Caki2 (cell line): Measurements from ENCODE around the gene CCR5. TPM values are rescaled to one million over a fixed set of nuclear protein-coding genes. Genes with fewer than 3 reads are reported as not detected.

ENCODE experiments used
- DNase-seq: peaks from one replicate; pipeline ENCODE4 v3.0.0-alpha.2; 2015; ENCODE audit warnings: low read depth
- in situ Hi-C: cut with HindIII; loops from 2 replicates; pipeline ENCODE4 v1.10.0; 2016; ENCODE audit warnings: low sequenced_read_pairs, low pct_unique_long_range_greater_than_20kb, mixed read lengths
- total RNA-seq: library from RNA; depleted of rRNA; stranded (reverse); fragments of >200 nt; shearing (Covaris generic); gene quantifications from 2 replicates; pipeline ENCODE4 v1.2.3, GENCODE V29; 2014; ENCODE audit warnings: low replicate concordance

CCR5 gene
- total RNA-seq, 1 experiment from 2014 or later: not detected

DNA sequence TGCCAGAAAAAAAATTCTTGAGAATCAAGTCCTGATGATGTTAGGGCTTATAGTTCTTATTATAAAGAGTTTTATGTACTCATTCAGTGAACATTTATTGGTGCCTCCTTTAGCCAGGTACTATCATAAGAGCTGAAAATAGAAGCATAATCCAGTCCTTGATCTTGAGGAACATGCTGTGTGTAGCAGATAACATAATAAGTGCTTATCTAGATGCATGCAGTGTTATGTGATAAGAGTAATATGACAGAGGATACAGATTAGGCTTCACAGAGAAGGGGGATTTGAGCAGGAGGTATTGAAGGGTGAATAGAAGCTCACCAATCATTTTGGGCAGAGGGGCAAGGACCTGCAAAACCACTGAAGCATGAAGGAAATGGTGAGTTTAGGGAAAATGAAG lies 15.8 kb upstream of the CCR5 start:
- in situ Hi-C loops: no loop called here

DNA sequence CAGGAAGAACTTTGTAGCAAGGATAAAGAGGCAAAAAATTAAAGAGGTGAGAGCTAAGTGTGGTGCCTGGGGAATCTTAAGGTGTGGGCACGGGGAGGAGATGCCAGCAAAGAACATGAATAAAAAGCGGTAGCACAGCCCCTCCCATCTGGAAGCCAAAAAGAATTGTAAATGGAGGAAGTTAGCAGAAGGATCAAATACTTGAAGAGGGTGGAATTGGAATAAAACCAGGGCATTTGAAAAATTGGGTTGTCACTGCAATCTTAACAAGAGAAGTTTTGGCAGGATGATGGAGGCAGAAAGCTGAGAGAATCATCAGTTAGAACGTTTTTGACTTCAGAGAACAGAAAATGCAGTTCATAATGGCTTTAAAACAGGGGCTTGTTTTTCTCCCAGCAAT lies 14.5 kb upstream of the CCR5 start:
- in situ Hi-C loops: no loop called here
- DNase-seq: no peak

More for the DNA sequence above, 15.8 kb upstream of the CCR5 start:
- no peak for DNase-seq

DNA sequence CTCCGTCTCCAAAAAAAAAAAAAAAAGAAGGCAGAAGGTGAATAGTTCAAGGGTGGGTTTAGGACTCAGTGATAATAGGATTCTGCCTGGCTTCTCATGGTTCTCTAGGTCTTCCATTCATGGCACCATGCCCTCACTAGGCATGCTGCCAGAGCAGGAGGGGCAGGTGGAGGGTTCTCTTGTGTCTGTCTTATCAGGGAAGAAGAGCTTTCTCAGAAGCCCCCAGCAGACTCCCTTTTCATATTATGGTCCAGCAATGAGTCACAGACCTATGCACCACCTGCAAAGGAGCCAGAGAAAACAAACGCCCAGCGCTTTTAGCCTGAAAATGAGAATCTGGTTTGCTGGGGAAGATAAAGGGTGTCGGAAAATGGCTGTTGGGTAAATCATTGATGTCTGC lies 13.8 kb upstream of the CCR5 start:
- peak; percentile 14 for DNase-seq
- in situ Hi-C loops: no loop called here

DNA sequence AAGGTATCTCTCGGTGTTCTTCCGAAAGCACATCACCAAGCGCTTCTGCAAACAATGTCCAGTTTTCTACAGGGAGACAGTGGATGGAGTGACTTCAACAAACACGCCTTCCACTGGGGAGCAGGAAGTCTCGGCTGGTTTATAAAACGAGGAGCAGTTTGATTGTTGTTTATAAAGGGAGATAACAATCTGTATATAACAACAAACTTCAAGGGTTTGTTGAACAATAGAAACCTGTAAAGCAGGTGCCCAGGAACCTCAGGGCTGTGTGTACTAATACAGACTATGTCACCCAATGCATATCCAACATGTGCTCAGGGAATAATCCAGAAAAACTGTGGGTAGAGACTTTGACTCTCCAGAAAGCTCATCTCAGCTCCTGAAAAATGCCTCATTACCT lies 12.3 kb upstream of the CCR5 start:
- in situ Hi-C loops: no loop called here
- no peak for DNase-seq

DNA sequence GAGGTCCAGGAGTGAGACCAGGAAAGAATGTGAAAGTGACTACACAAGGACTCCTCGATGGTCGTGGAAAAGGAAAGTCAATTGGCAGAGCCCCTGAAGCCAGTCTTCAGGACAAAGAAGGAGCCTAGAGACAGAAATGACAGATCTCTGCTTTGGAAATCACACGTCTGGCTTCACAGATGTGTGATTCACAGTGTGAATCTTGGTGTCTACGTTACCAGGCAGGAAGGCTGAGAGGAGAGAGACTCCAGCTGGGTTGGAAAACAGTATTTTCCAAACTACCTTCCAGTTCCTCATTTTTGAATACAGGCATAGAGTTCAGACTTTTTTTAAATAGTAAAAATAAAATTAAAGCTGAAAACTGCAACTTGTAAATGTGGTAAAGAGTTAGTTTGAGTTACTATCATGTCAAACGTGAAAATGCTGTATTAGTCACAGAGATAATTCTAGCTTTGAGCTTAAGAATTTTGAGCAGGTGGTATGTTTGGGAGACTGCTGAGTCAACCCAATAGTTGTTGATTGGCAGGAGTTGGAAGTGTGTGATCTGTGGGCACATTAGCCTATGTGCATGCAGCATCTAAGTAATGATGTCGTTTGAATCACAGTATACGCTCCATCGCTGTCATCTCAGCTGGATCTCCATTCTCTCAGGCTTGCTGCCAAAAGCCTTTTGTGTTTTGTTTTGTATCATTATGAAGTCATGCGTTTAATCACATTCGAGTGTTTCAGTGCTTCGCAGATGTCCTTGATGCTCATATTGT lies 10.8 kb upstream of the CCR5 start:
- in situ Hi-C loops: no loop called here
- DNase-seq: peak; percentile 70

DNA sequence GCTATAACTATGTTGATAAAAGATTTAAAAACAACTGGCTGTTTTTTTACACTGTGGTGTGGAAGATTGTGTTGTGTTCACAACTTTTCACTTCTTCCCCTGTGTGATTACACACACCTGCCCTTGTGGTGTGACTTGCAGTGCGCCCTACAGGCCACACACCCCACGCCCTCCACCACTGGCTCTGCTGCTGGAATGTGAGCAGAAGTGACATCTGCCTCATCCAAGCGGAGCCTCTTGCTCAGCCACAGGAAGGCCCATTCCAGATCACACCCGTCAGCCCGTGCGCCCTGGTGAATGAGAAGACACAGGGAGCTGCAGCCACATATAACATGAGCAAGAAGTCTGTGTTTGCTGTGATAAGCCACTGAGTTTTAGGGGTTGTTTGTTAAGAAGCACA lies 9.8 kb upstream of the CCR5 start:
- DNase-seq: no peak
- in situ Hi-C loops: no loop called here

DNA sequence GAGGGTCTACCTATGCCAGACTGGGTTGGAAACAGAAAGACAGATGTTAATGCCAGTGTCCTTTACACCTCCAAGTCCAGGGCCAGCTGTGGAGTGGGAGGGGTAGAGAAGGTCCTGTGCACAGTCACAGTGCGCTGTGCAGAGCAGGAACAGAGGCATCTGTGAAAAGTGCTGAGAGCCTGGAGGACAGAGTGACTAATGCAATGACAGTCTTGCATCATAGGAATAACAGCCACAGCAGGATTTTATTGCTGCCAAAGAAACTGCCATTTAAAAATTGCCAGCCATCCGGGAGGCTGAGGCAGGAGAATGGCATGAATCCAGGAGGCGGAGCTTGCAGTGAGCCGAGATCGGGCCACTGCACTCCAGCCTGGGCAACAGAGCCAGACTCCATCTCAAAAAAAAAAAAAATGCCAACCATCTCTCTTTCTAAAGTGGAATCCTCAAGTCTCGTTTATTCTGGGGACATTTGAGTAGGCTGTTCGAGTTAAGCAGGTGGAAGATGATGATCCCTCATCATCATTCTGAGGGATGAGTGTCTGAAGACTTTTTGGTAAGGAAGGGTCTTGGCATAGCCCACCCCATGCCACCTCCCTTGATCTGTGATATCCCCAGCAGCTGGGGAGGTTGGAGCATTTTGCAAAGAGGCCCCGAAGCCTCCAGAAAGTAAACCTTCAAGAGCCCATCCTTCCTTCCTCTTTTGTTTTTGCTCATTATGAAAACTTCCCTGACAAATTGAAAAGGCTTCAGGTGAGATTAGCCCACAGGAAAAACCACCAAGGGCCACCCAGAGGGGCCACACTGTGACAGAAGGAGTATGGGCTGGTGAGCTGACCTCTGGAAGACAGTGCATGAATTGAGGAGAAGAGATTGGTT lies 9.1 kb upstream of the CCR5 start:
- peak; percentile 74 for DNase-seq
- in situ Hi-C loops: no loop called here

DNA sequence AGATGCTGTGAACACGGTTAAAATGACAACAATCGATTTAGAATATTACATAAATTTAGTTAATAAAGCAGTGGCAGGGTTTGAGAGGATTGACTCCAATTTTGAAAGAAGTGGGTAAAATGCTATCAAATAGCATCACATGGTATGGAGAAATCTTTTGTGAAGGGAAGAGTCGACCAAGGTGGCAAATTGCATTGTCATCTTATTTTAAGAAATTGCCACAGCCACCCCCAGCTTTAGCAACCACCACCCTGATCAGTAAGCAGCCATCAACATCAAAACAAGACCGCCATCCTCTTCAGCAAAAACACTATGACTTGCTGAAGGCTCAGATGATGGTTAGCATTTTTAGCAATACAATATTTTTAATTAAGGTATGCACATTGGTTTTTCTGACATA lies 5.7 kb upstream of the CCR5 start:
- DNase-seq: no peak
- in situ Hi-C loops: no loop called here

DNA sequence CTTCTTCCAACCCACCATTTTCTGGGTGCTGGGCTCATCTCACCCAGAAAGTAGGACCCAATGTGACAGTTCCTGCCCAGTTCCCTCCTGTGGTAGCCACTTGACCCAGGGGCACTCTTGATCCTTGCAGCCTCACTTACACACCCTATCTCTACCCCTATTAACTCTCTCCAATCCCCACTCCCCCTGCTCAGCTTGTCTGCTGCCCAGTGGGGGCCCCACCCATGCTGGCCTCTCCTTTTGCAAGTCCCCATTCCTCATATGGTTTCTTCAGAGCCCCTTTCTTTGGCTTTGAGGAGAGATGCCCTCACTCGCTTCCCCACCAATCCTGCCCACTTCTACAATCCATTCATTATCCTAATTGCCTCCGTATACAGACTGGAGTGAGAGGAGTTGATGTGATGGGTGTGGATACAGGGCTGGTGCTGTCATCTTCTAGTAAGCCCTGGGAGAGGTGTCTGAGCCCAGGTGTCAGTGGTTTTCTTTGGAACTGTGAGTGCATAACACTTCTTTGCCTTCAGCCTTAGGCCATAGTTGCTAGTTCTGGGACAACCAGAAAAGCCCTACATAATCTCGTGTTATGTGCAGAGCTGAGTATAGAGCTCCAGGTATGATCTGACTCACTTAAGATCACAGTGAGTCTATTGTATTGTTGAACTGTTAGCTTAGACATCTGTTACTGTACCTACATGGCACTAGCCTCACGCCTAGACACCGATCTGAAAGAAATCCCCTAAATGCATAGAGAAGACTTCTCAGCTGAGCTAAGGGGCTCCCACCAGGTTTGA lies 4.8 kb upstream of the CCR5 start:
- DNase-seq: no peak
- in situ Hi-C loops: no loop called here

DNA sequence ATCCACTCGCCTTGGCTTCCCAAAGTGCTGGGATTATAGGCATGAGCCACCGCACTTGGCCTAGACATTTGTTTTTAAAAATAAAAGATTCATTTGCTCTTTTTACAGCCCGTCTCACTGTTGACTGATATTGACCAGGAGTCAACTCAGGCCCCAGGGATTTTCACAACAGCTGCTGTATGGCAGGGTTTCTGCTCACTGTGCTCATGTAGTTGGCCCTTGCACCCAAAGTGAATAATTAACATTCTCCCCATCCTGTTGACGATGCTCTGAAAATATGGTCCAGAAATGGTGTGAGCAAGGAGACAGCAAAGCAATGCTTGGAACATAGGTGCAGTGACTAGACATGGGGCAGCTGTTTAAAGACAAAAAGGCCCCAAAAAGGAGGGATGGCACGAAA lies 2.9 kb upstream of the CCR5 start:
- in situ Hi-C loops: no loop called here
- no peak for DNase-seq

DNA sequence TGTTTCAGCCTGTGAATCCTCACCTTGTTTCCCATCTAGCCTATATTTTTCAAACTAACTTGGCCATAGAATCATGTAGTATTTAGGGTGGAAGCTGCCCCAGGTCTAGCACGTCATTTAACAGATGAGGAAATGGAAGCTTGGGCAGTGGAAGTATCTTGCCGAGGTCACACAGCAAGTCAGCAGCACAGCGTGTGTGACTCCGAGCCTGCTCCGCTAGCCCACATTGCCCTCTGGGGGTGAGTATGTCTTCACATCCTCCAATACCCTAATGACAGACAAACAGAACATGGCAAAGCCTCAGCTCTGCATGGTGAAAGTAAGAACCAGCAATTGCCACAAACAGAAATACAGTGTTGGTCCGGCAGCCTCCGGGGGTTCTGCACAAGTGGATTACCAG lies 2.2 kb upstream of the CCR5 start:
- in situ Hi-C loops: no loop called here
- no peak for DNase-seq

DNA sequence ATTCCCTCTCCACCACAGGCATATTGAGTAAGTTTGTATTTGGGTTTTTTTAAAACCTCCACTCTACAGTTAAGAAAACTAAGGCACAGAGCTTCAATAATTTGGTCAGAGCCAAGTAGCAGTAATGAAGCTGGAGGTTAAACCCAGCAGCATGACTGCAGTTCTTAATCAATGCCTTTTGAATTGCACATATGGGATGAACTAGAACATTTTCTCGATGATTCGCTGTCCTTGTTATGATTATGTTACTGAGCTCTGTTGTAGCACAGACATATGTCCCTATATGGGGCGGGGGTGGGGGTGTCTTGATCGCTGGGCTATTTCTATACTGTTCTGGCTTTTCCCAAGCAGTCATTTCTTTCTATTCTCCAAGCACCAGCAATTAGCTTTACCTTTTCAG lies 1.6 kb upstream of the CCR5 start:
- in situ Hi-C loops: no loop called here
- DNase-seq: no peak

DNA sequence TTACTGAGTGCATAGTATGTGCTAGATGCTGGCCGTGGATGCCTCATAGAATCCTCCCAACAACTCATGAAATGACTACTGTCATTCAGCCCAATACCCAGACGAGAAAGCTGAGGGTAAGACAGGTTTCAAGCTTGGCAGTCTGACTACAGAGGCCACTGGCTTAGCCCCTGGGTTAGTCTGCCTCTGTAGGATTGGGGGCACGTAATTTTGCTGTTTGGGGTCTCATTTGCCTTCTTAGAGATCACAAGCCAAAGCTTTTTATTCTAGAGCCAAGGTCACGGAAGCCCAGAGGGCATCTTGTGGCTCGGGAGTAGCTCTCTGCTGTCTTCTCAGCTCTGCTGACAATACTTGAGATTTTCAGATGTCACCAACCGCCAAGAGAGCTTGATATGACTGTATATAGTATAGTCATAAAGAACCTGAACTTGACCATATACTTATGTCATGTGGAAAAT lies 1.0 kb upstream of the CCR5 start:
- DNase-seq: no peak
- in situ Hi-C loops: no loop called here

DNA sequence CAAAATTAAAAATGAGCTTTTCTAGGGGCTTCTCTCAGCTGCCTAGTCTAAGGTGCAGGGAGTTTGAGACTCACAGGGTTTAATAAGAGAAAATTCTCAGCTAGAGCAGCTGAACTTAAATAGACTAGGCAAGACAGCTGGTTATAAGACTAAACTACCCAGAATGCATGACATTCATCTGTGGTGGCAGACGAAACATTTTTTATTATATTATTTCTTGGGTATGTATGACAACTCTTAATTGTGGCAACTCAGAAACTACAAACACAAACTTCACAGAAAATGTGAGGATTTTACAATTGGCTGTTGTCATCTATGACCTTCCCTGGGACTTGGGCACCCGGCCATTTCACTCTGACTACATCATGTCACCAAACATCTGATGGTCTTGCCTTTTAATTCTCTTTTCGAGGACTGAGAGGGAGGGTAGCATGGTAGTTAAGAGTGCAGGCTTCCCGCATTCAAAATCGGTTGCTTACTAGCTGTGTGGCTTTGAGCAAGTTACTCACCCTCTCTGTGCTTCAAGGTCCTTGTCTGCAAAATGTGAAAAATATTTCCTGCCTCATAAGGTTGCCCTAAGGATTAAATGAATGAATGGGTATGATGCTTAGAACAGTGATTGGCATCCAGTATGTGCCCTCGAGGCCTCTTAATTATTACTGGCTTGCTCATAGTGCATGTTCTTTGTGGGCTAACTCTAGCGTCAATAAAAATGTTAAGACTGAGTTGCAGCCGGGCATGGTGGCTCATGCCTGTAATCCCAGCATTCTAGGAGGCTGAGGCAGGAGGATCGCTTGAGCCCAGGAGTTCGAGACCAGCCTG lies 984 bp downstream of the CCR5 start:
- DNase-seq: no peak
- in situ Hi-C loops: no loop called here

DNA sequence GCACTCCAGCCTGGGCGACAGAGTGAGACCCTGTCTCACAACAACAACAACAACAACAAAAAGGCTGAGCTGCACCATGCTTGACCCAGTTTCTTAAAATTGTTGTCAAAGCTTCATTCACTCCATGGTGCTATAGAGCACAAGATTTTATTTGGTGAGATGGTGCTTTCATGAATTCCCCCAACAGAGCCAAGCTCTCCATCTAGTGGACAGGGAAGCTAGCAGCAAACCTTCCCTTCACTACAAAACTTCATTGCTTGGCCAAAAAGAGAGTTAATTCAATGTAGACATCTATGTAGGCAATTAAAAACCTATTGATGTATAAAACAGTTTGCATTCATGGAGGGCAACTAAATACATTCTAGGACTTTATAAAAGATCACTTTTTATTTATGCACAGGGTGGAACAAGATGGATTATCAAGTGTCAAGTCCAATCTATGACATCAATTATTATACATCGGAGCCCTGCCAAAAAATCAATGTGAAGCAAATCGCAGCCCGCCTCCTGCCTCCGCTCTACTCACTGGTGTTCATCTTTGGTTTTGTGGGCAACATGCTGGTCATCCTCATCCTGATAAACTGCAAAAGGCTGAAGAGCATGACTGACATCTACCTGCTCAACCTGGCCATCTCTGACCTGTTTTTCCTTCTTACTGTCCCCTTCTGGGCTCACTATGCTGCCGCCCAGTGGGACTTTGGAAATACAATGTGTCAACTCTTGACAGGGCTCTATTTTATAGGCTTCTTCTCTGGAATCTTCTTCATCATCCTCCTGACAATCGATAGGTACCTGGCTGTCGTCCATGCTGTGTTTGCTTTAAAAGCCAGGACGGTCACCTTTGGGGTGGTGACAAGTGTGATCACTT lies 2.0 kb downstream of the CCR5 start:
- in situ Hi-C loops: no loop called here

DNA sequence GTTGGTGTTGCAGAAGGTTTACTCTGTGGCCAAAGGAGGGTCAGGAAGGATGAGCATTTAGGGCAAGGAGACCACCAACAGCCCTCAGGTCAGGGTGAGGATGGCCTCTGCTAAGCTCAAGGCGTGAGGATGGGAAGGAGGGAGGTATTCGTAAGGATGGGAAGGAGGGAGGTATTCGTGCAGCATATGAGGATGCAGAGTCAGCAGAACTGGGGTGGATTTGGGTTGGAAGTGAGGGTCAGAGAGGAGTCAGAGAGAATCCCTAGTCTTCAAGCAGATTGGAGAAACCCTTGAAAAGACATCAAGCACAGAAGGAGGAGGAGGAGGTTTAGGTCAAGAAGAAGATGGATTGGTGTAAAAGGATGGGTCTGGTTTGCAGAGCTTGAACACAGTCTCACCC lies 4.0 kb downstream of the CCR5 start:
- in situ Hi-C loops: no loop called here
- no peak for DNase-seq

More for the DNA sequence above, 2.0 kb downstream of the CCR5 start:
- DNase-seq: no peak

DNA sequence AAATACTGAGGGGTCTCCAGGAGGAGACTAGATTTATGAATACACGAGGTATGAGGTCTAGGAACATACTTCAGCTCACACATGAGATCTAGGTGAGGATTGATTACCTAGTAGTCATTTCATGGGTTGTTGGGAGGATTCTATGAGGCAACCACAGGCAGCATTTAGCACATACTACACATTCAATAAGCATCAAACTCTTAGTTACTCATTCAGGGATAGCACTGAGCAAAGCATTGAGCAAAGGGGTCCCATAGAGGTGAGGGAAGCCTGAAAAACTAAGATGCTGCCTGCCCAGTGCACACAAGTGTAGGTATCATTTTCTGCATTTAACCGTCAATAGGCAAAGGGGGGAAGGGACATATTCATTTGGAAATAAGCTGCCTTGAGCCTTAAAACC lies 4.5 kb downstream of the CCR5 start:
- no peak for DNase-seq
- in situ Hi-C loops: no loop called here
